DMS153 treated with DMSO at 0.1 percent for 48 hours (cell line): Measurements from ENCODE around the gene CFAP299.
"Not testable (repeated sequence)": the region's sequence is repeated elsewhere in the genome, so short reads cannot be mapped to it uniquely, and the experiment has no call there.

Experiments
- DNase-seq: peaks from one replicate; lab custom pipeline; 2025; ENCODE audit not compliant: unreplicated experiment; lab: John Stamatoyannopoulos, UW

CFAP299 gene

DNA sequence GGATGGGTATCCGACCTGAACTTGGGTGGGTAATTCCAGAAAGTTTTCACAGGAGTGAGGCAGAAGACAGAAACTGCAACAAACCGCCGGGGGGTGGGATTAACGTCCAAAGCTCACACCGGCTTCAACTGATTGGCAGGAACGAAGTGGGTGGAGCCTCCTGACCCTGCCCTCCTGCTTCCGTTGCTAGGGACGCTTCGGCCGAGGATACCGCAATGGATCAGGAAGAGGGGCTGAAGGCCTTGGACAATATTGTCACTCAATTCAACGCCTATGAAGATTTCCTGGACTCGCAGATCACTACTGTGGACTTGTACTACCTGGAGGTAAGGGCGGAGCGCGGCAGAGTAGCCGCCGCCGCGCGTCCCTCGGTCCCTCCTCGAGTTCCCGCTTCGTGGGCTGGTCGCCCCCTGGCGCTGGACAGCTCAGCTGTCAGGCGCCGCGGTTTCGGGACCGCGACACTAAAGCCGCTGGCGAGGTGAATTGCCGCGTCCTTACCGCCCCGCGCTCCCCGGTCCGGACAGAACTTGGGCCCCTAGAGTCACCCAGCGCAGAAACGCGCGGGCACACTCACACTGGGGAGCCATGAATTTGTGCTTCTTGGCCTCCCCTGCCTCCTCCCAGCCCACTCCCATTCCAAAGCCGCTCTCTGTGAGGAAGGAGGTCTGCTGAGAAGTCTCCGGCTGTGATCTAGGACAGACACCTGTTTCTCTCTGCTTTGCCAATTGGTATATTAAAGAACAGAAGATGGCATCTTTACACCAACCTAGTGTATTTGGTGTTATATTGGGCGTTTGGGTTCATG, at the start of gene CFAP299:
TSS of gene CFAP299 (plus strand) at position 177 of the 805 bp plus-strand sequence.
- peak; percentile 83 for DNase-seq

DNA sequence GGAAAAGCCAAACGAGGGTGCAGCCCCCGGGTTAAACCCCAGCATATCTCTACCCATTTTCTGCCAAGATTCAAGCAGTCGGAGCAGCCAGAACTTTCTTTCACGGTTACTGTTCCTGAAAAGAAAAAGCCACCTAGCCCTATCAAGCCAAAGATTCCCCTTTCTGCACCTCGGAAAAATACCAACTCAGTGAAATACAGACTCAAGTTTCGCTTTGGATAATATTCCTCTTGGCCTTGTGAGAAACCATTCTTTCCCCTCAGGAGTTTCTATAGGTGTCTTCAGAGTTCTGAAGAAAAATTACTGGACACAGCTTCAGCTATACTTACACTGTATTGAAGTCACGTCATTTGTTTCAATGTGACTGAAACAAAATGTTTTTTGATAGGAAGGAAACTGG, 49.1 kb upstream of the CFAP299 start:
- no peak for DNase-seq

DNA sequence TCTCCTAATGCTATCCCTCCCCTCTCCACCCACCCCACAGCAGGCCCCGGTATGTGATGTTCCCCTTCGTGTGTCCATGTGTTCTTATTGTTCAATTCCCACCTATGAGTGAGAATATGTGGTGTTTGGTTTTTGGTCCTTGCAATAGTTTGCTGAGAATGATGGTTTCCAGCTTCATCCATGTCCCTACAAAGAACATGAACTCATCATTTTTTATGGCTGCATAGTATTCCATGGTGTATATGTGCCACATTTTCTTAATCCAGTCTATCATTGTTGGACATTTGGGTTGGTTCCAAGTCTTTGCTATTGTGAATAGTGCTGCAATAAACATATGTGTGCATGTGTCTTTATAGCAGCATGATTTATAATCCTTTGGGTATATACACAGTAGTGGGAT, 44.9 kb upstream of the CFAP299 start:
- DNase-seq, result not testable (repeated sequence)

DNA sequence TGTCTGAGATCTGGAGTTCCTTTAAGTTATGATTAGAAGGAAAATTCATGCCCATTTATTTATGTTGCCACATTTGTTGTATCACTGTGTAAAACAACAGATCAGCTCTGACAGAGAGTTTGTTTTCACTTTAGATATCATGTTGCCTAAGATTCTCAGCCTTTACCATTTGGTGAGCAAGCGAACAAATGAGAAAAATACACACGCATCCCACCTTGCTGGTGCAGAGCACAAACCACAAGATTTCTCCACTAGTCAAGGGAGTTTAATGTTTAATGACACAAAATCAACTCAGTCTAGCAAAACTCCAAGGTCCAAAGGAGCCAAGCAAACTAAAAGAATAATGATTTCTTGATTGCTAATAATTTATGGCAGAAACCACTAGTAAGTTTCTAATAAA, 41.3 kb upstream of the CFAP299 start:
- no peak for DNase-seq

DNA sequence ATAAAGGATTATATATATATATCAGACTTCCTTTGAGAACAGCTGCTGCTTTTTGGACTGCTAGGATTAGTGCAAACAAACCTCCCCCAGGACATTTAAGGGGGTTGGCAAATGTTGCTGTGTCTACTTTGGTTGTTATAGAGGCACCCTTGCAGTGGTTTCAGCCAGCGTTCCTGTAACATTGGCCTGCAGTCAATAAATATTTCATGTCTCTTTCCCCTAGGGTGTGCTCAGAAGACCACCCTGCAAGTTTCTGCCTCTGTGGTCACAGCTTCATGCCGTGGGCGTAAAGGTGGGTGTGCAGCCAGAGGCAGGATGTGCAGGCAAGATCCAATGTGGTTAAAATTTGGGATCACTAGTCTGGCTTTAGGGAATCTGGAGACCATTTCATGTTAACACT, 40.2 kb upstream of the CFAP299 start:
- DNase-seq, result no peak

DNA sequence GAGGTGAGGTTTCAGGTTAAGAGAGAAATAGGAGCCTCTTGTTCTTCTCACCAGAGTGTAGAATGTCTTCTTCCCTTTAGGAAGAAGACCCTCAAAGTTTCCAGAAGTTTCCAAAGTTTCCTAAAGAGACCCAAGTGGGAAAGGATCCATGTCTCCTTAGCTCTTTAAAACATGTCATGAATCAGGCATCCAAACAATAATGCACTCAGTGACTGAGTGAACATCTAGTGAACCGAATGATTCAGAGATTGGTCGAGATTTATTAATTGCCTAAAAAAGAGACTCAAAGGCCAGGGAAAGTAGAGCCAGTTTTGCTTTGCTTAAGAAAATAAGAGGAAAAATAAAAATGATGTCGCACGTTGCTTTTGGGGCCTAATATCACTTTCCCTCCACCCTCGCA, 39.7 kb upstream of the CFAP299 start:
- no peak for DNase-seq

DNA sequence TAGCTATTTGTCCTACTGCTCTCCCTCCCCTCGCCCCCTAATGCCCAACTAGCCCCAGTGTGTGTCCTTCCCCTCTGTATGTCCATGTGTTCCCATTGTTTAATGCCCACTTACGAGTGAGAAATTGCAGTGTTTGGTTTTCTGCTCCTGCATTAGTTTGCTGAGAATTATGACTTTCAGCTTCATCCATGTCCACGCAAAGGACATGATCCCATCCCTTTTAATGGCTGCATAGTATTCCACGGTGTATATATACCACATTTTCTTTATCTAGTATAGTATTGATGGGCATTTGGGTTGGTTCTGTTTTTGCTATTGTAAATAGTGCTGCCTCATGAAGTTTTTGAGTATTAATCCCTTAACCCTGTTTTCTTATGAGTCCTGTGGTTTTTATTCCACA, 33.6 kb upstream of the CFAP299 start:
- DNase-seq, result no peak

DNA sequence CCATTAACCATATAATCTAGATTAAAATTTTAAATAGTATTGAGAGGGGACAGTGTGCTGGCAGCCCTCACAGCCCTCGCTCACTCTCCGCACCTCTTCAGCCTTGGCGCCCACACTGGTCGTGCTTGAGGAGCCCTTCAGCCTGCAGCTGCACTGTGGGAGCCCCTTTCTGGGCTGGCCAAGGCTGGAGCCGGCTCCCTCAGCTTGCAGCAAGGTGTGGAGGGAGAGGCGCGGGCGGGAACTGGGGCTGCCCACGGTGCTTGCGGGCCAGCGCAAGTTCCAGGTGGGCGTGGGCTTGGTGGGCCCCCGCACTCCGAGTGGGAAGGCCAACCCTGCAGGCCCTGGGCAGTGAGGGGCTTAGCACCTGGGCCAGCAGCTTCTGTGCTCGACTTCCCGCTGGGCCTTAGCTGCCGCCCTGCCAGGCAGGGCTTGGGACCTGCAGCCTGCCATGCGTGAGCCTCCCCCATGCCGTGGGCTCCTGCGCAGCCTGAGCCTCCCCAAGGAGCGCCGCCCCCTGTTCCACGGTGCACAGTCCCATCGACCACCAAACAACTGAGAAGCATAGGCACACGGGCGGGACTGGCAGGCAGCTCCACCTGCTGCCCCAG, 32.8 kb upstream of the CFAP299 start:
- no peak for DNase-seq

DNA sequence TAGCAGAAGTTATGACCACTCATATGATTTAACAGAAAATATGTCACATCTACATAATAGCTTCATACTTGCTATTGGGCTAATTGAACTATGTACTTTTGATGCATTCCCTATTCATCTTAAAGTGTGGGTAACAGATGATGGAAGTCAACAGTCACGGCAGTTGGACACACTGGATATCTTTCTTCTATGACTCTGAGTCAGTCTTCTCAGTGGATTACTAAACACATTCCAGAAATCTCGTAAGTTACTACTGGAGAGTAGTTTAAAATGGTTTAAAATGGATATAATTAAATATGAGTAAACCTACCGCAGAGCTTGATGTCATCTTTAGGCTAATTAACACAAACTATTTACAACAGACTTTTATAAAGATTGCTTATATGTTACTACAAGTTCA, 30.1 kb upstream of the CFAP299 start:
- no peak for DNase-seq

DNA sequence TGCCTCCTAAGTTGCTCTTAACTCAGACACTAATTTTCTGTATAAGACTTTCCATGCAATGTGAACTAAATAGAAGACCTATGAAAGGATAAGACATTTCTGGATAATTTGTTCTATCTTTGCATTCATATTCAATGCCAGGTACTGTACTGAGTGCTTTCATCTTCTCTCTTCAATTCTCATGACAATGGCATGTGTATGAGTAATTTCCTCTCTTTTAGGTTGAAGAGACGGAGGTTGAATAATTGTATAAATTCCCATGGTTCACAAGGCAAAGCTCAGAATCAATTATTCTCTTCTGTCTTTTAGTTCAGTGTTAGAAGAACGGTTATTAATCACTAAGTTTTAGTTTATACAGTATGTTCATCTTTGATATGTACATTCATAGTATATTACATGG, 29.3 kb upstream of the CFAP299 start:
- DNase-seq, result no peak

DNA sequence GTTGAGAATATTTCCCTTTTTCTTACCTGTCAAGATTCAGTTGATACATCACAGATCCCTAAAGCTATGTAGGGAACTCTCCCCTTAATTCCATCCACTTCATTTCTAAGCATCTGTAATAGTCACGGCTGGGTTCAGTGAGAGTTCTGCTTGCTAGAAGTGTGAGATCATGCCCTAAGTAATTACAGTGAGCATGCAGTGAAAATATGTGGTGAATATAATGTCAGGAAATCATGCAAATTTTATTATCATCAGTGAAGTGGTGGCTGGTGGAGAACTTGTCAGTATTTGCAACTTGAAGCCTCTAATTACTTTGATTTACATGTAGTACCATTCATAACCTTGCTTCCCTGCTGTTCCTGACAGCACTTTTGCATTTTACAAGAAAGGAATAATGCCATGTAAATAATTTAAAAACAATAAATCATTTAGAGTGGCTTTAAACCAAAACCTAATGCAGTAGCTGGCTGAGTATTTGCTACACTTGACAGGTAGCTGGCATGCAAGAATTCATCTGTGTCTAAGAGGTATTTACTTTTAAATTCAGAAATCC, 28.3 kb upstream of the CFAP299 start:
- peak; percentile 70 for DNase-seq

DNA sequence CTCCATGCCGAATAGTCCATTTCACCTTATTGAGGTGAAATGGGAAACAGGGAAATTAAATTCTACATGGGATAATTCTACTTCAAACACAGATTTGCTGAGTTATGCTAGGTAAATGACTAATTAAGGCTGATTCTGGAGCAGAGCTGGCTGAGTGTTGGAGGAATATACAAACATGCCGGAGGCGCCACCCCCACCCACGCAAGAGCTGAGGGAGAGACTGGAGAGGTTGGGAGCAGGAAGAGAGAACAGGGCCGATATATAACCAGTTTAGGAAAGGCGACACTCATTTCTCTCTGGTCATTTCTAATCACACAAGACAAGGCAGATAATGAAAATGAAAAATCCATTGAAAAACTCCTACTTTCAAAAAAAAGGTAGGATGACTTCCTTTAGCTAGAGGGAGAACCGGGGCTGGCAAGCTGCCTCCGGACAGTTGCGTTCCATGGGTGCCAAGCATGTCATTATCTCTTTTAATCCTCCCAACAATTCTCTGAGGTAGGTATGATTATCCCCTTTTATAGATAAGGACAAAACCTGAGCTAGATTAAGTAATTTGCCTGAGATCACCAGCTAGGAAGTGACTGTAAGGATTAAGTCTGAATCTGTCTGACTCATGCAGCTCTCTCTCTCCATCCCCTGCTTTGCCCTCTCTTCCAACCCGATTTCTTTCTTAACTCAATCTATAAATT, 27.6 kb upstream of the CFAP299 start:
- no peak for DNase-seq

DNA sequence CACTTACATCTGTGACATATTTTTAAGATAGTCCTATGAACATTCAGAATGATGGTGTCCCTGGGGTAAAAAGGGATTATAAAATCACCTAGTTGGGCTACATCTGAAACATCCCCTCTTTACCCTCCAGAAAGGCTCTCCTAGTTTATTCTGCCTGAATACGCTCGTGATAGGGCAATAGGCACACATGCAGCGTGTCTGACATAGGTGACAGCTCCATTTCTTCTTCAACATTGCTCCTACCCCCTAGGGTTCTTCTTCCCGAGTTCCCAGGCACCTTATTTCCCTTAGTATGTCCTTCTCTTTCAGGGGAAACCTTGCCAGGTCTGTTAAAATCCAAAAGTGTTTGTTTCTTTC, 27.1 kb upstream of the CFAP299 start:
- DNase-seq, result no peak

DNA sequence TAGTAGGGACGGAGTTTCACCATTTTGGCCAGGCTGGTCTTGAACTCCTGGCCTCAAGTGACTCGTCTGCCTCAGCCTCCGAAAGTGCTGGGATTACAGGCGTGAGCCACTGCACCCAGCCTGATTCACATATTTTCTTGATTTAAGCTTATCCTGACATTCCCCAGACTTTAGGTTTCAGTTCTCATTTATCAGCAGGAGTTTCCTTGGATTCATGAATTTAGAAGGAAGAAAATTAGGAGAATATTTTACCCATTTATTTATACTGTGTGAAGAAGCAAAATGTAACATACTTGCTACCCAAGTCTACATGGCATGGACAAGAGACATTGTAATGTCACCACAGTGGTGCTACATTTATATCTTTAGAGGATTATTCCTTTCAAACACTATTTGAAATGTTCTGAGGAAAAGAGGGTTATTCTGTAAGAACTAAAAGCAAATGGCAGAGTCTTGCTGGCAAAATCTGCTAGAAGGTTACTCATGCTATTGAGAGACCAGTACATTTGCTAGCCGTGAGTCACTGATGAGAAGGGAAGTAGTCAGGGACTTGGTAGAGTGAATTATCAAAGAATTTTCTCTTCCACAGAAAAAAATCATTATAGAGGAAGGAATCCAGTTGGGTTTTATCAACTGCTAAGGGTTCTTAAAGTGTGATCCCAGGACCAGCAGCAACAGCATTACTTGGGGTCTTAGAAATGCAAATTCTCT, 26.1 kb upstream of the CFAP299 start:
- no peak for DNase-seq

DNA sequence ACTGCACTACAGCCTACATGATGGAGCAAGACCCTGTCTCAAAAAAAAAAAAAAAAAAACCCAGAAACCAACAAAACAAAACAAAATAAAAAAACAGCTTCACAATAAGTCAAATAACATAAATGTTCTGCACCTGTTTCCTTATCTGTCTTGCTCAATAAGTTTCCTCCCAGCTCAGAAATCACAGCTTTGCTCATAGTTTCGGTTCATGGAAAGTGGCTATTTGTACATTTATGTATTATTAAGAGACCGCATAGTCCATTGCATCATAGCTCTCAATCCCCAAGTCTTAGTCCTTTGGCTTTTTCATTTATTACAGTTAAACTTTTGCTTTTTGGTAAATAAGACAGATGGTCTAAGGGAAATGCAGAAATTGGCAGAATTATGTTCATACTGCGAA, 24.4 kb upstream of the CFAP299 start:
- no peak for DNase-seq

DNA sequence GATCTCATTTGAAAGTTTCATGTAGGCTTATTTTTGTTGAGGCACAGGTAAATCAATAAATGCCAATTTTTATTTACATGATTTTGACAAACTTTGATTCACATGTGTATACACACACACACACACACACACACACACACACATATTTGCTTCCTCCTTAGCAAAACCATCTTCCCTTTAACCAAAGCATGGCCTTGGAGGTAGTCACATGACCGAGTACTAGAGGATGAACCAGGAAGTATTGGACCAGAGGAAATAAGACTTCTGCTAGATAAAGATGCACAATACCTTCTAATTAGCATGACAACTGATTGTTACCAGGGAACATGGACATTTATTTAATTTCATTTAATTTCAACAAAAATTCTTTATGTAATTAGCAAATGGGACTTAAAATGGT, 23.4 kb upstream of the CFAP299 start:
- no peak for DNase-seq

DNA sequence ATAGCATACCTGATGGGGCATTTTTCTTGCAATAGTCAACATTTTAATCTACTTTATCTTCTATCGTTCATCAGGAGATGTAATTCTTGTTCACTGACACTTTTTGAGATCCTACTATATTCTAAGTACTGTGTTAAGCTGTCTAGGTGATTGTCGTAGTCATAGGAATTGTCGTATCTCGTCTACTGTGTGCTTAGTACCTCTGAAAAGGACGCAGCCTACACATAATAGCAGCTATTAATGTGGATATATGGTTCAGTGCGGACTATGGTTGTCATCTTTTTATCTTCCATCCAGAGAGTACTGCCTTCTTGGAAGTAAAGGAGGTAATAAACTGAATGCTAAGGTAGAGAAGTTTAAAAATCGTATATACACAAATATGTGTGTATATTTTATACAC, 21.9 kb upstream of the CFAP299 start:
- DNase-seq, result no peak

DNA sequence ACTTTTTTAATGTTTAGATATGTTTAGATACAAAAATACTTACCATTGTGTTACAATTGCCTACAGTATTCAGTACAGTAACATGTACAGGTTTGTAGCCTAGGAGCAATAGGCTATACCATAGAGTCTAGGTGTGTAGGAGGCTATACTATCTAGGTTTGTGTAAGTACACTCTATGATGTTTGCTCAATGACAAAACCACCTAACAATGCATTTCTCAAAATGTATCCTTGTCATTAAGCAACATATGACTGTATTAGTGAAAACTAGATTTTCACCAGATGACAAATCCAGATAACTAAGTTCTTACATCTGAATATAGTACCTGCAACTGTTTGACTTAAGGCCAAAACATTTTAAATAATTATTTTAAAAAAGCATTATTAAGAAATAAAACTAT, 19.7 kb upstream of the CFAP299 start:
- not testable (repeated sequence) for DNase-seq

DNA sequence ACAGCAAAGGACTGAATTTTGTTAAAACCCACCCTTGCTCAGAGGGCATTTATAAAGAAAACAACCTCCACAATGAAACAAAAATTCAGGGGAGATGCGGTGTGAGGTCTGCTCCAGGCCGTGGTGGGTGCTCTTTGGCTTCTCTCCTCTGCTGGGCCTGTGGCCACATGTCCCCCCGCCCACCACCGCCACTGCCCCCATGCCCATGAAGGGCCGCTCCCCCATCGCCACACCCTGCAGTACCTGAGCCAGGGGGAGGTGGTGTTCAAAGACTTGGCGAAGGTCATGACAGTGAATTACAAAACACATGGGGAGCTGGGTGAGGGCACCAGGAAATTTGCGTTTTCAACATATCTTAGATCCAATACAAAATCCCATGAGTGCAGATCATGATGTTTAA, 14.2 kb upstream of the CFAP299 start:
- no peak for DNase-seq

DNA sequence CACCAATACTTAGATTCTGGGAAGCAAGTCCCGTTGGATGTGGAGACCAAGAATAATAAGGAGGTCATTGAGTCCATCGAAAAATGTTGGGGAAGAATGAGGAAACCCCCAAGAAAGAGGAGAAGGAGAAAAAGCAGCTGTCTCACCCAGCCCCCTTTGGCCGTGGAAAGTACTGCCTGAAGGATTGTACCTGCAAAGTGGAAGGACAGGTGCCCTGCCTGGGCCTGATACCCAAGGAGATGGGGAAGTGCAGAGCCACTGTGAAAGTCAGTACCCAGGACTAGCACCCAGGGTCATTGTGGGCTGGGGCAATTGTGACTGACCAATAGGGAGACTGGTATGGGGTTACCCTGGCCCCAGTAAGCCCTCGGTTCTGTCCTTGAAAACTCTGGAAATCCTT, 13.8 kb upstream of the CFAP299 start:
- no peak for DNase-seq

DNA sequence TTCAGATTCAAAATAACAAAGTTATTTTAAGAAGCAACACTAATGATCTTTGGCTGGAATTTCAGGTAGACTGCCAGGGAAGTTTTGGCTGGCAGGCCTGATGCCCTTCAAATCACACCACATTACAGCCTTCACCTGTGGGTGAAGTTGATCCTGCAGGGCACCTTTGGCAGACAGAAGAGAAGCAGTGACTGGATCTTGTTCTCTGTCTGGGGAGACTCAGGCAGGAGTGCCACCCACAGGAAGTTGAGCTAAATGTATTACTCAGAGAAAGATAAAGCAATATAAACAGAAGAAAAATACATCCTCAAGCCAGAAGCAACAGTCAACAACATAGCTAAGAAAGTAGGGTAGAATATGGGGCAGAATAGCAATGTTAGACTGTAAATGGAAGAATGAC, 12.8 kb upstream of the CFAP299 start:
- DNase-seq, result no peak
